Trophoblast cell (in vitro differentiated cells and primary cell): ENCODE results near the gene TSBP1.

Experiments used
- DNase-seq, 2 donors: peaks; one replicate each; pipeline ENCODE4 v3.0.0-alpha.2; 2016
- H2AFZ ChIP-seq: 2 replicates; pipeline ENCODE4 v1.6.1; 2013; ENCODE audit warnings: low read length, moderate library complexity, mild to moderate bottlenecking; ENCODE audit not compliant: insufficient read depth, poor library complexity
- H2AK5ac ChIP-seq: 2 replicates; pipeline ENCODE4 v1.6.1; 2013; ENCODE audit warnings: mild to moderate bottlenecking, low read length
- H2BK120ac ChIP-seq: 2 replicates; pipeline ENCODE4 v1.6.1; 2013; ENCODE audit warnings: low read length, mild to moderate bottlenecking, moderate library complexity; ENCODE audit not compliant: insufficient read depth, poor library complexity
- H2BK12ac ChIP-seq: 2 replicates; pipeline ENCODE4 v1.6.1; 2013; ENCODE audit warnings: mild to moderate bottlenecking, low read length, moderate library complexity
- H2BK5ac ChIP-seq: 2 replicates; pipeline ENCODE4 v1.6.1; 2013; ENCODE audit warnings: low read length, low read depth, moderate library complexity, mild to moderate bottlenecking; ENCODE audit not compliant: poor library complexity
- H3K14ac ChIP-seq: 2 replicates; pipeline ENCODE4 v1.6.1; 2013; ENCODE audit warnings: mild to moderate bottlenecking, low read length
- H3K18ac ChIP-seq: 2 replicates; pipeline ENCODE4 v1.6.1; 2013; ENCODE audit warnings: mild to moderate bottlenecking, low read length
- H3K23ac ChIP-seq: 2 replicates; pipeline ENCODE4 v1.6.1; 2013; ENCODE audit warnings: low read length
- H3K27ac ChIP-seq: 2 replicates; pipeline ENCODE4 v1.5.1; 2013; ENCODE audit warnings: low read depth, mild to moderate bottlenecking, inconsistent platforms, low read length, moderate library complexity
- H3K27me3 ChIP-seq: 2 replicates; pipeline ENCODE4 v1.6.1; 2013; ENCODE audit warnings: inconsistent platforms, mild to moderate bottlenecking, low read length, moderate library complexity; ENCODE audit not compliant: insufficient read depth
- H3K36me3 ChIP-seq, 2 experiments: 1 replicate in 1 of 2; 2 replicates in 1 of 2; pipeline ENCODE4 v1.6.1; 2013; ENCODE audit warnings: low read length in 2 of 2, mild to moderate bottlenecking in 2 of 2, moderate library complexity in 1 of 2; ENCODE audit not compliant: insufficient read depth in 2 of 2, control insufficient read depth in 1 of 2
- H3K4ac ChIP-seq: 2 replicates; pipeline ENCODE4 v1.6.1; 2013; ENCODE audit warnings: low read depth, mild to moderate bottlenecking, low read length, moderate library complexity
- H3K4me1 ChIP-seq, 2 experiments: 1 replicate in 1 of 2; 2 replicates in 1 of 2; pipeline ENCODE4 v1.6.1; 2013; ENCODE audit warnings: low read length in 2 of 2, mild to moderate bottlenecking in 2 of 2, moderate library complexity in 1 of 2; ENCODE audit not compliant: insufficient read depth in 2 of 2, control insufficient read depth in 1 of 2
- H3K4me2 ChIP-seq: 2 replicates; pipeline ENCODE4 v1.6.1; 2013; ENCODE audit warnings: inconsistent platforms, mild to moderate bottlenecking, low read length, moderate library complexity
- H3K4me3 ChIP-seq: 2 replicates; pipeline ENCODE4 v1.5.1; 2013; ENCODE audit warnings: mild to moderate bottlenecking, low read depth, low read length, inconsistent platforms
- H3K79me1 ChIP-seq: one replicate; pipeline ENCODE4 v1.6.1; 2013; ENCODE audit warnings: low read length
- H3K79me2 ChIP-seq: 2 replicates; pipeline ENCODE4 v1.6.1; 2013; ENCODE audit warnings: low read length, mild to moderate bottlenecking; ENCODE audit not compliant: control insufficient read depth, insufficient read depth, poor library complexity
- H3K9ac ChIP-seq: 2 replicates; pipeline ENCODE4 v1.6.1; 2013; ENCODE audit warnings: mild to moderate bottlenecking, low read length
- H3K9me3 ChIP-seq: 2 replicates; pipeline ENCODE4 v1.6.1; 2013; ENCODE audit warnings: low read depth, mild to moderate bottlenecking, control low read depth, inconsistent platforms, low read length; ENCODE audit not compliant: insufficient read depth
- H4K12ac ChIP-seq: 2 replicates; pipeline ENCODE4 v1.6.1; 2013; ENCODE audit warnings: low read depth, mild to moderate bottlenecking, low read length, moderate library complexity
- H4K8ac ChIP-seq: 2 replicates; pipeline ENCODE4 v1.6.1; 2013; ENCODE audit warnings: low read depth, mild to moderate bottlenecking, low read length, moderate library complexity
- H4K91ac ChIP-seq: one replicate; pipeline ENCODE4 v1.6.1; 2013; ENCODE audit warnings: low read depth, mild to moderate bottlenecking, low read length, moderate library complexity
- WGBS: extraction: QIAGEN DNeasy Blood & Tissue Kit; methylation state at CpG from one replicate; pipeline ENCODE4 v1.1.7; 2013; ENCODE audit warnings: missing lambda C conversion rate; ENCODE audit not compliant: insufficient read length, insufficient coverage; ENCODE audit errors: extremely low coverage; 5-methylcytosine and 5-hydroxymethylcytosine counted together

Gene TSBP1

GRCh38 chr6:32396028-32396427 lies 24.3 kb upstream of the TSBP1 start:
- Histone ChIP-seq H2AFZ (no peak overlapping the region), H3K4me2 (no peak overlapping the region), H3K14ac (no peak overlapping the region), H4K8ac (no peak overlapping the region), H3K4ac (no peak overlapping the region), H2BK5ac (no peak overlapping the region), H4K12ac (no peak overlapping the region), H3K18ac (no peak overlapping the region), H3K36me3 (no peaks in the 10 kb centered on the region), H2AK5ac (no peak overlapping the region), H3K23ac (no peak overlapping the region), H3K4me3 (no peak overlapping the region), H3K9ac (no peak overlapping the region), H3K27me3 (no peaks in the 10 kb centered on the region), H2BK120ac (no peak overlapping the region), H3K79me2 (no peaks in the 10 kb centered on the region), H2BK12ac (no peak overlapping the region), H4K91ac (no peak overlapping the region), H3K79me1 (no peaks in the 10 kb centered on the region), H3K27ac (no peak overlapping the region), H3K9me3 (no peaks in the 10 kb centered on the region), H3K4me1 (peaks cover 0 to 2% of the 10 kb centered on the region in 2 experiments)
- no CpG with 5 or more reads among the region's 10 CpGs for WGBS
- DNase-seq, result no peak

- Histone ChIP-seq H4K8ac (no peak overlapping the region), H2AK5ac (no peak overlapping the region), H3K36me3 (no peaks in the 10 kb centered on the region), H3K9ac (no peak overlapping the region), H3K79me1 (no peaks in the 10 kb centered on the region), H3K27me3 (no peaks in the 10 kb centered on the region), H3K4me3 (no peak overlapping the region), H2BK5ac (no peak overlapping the region), H2BK12ac (no peak overlapping the region), H3K23ac (no peak overlapping the region), H3K4me1 (peaks cover 0 to 2% of the 10 kb centered on the region in 2 experiments), H4K91ac (no peak overlapping the region), H2BK120ac (no peak overlapping the region), H3K79me2 (no peaks in the 10 kb centered on the region), H3K18ac (no peak overlapping the region), H3K9me3 (no peaks in the 10 kb centered on the region), H2AFZ (no peak overlapping the region), H3K14ac (no peak overlapping the region), H3K4ac (no peak overlapping the region), H3K4me2 (no peak overlapping the region), H4K12ac (no peak overlapping the region), H3K27ac (no peak overlapping the region)
- WGBS, result no CpG with 5 or more reads among the region's 7 CpGs
- peak; percentile 21 to 38 for DNase-seq
Measured at GRCh38 chr6:32393665-32394420, 22.1 kb upstream of the TSBP1 start.

GRCh38 chr6:32391505-32391904 lies 19.8 kb upstream of the TSBP1 start:
- Histone ChIP-seq H3K4ac (no peak overlapping the region), H3K79me2 (no peaks in the 10 kb centered on the region), H3K9me3 (no peaks in the 10 kb centered on the region), H4K8ac (no peak overlapping the region), H3K9ac (no peak overlapping the region), H2AFZ (no peak overlapping the region), H3K18ac (no peak overlapping the region), H3K14ac (no peak overlapping the region), H3K4me3 (no peak overlapping the region), H2AK5ac (no peak overlapping the region), H3K36me3 (no peaks in the 10 kb centered on the region), H2BK5ac (no peak overlapping the region), H2BK12ac (no peak overlapping the region), H3K4me2 (no peak overlapping the region), H3K4me1 (no peaks in the 10 kb centered on the region), H3K27me3 (no peaks in the 10 kb centered on the region), H3K79me1 (no peaks in the 10 kb centered on the region), H4K91ac (no peak overlapping the region), H4K12ac (no peak overlapping the region), H3K23ac (no peak overlapping the region), H3K27ac (no peak overlapping the region), H2BK120ac (no peak overlapping the region)
- WGBS, result no CpG with 5 or more reads among the region's 6 CpGs
- no peak for DNase-seq

GRCh38 chr6:32387589-32388340 lies 16.1 kb upstream of the TSBP1 start:
- Histone ChIP-seq H3K79me2 (no peaks in the 10 kb centered on the region), H3K27me3 (no peaks in the 10 kb centered on the region), H3K4ac (no peak overlapping the region), H3K14ac (no peak overlapping the region), H3K36me3 (no peaks in the 10 kb centered on the region), H3K4me1 (no peaks in the 10 kb centered on the region), H4K12ac (no peak overlapping the region), H2BK120ac (no peak overlapping the region), H3K79me1 (no peaks in the 10 kb centered on the region), H3K9ac (no peak overlapping the region), H3K23ac (no peak overlapping the region), H2AK5ac (no peak overlapping the region), H2AFZ (no peak overlapping the region), H3K4me3 (no peak overlapping the region), H3K18ac (no peak overlapping the region), H3K9me3 (no peaks in the 10 kb centered on the region), H2BK12ac (no peak overlapping the region), H4K91ac (no peak overlapping the region), H2BK5ac (no peak overlapping the region), H3K27ac (no peak overlapping the region), H4K8ac (no peak overlapping the region), H3K4me2 (no peak overlapping the region)
- no peak for DNase-seq
- WGBS, result no CpG with 5 or more reads among the region's 6 CpGs
